ENCODE results near the gene ABLIM3.

- TF ChIP-seq E2F6 (IDR thresholded peaks at IDR 0.05), result no peak
- TF ChIP-seq ATF3 (IDR thresholded peaks at IDR 0.05; ENCODE audit: insufficient read depth, low read depth, low read length), result no peak
- TF ChIP-seq CTCF (IDR thresholded peaks at IDR 0.05; ENCODE audit: control extremely low read depth in 1 of 3, insufficient read depth in 1 of 3, low read depth in 1 of 3, low read length in 3 of 3), result no peak
- TF ChIP-seq POLR2A (IDR thresholded peaks at IDR 0.05; ENCODE audit: control extremely low read depth in 1 of 2, low read depth in 2 of 2, low read length in 2 of 2), result no peak
- no peak for TF ChIP-seq CREB1 (IDR thresholded peaks at IDR 0.05)
- TF ChIP-seq EP300 (IDR thresholded peaks at IDR 0.05; ENCODE audit: borderline replicate concordance in 1 of 2, low read depth in 2 of 2, low read length in 2 of 2), result no peak
- no peak for TF ChIP-seq SAP30 (IDR thresholded peaks at IDR 0.05; ENCODE audit: insufficient read depth, insufficient replicate concordance, low read length)
- TF ChIP-seq ASH2L (IDR thresholded peaks at IDR 0.05; ENCODE audit: low read length), result no peak
Observed at GRCh38 chr5:149170299-149170698, 29.0 kb downstream of the ABLIM3 start.
